Anterior cingulate cortex (tissue), 58 donors: ENCODE results near the gene C19orf47.
"Not testable (repeated sequence)": the region's sequence is repeated elsewhere in the genome, so short reads cannot be mapped to it uniquely, and the experiment has no call there.

Source experiments
- DNase-seq, 58 donors: peaks; one replicate each; lab custom pipeline; 2025; lab: John Stamatoyannopoulos, UW

C19orf47 gene

GRCh38 chr19:40356681-40357595 lies 8.7 kb upstream of the C19orf47 start:
- no peak for DNase-seq

GRCh38 chr19:40355975-40356680 lies 7.9 kb upstream of the C19orf47 start:
- DNase-seq: no peak

DNA sequence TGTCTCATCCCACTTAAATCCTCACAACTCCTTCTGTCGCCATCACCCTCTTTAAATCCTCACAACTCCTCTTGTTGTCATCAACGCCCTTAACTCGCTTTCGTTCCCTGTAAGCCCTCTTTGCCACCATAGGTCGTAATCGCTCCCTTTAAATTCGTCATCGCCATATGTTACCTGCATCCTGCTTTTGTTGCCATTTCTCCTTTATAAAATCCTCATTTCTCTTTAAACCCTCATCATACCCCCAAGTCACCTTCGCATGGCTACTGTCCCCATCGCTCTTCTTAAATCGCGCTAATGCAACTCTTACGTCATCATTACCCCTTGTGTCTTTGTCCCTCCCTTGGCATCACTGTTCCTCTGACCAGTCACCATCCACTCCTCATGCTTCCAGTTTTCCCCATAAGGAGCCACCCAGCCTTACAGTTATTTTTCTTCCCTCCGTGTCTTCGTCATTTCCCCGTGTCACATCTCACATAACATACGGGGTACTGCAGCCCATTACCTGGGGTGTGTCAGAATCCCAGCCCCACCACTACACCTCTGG lies 837 bp upstream of the C19orf47 start:
- peak in 12 of 58 donors; percentile 3 to 67 (median 18) for DNase-seq

GRCh38 chr19:40344422-40344821 lies 3.8 kb downstream of the C19orf47 start:
- no peak for DNase-seq

GRCh38 chr19:40342644-40343311 lies 5.4 kb downstream of the C19orf47 start:
- DNase-seq: no peak

GRCh38 chr19:40341601-40342482 lies 6.4 kb downstream of the C19orf47 start:
- DNase-seq: peak in 30 of 58 donors; percentile 5 to 54 (median 16)

DNA sequence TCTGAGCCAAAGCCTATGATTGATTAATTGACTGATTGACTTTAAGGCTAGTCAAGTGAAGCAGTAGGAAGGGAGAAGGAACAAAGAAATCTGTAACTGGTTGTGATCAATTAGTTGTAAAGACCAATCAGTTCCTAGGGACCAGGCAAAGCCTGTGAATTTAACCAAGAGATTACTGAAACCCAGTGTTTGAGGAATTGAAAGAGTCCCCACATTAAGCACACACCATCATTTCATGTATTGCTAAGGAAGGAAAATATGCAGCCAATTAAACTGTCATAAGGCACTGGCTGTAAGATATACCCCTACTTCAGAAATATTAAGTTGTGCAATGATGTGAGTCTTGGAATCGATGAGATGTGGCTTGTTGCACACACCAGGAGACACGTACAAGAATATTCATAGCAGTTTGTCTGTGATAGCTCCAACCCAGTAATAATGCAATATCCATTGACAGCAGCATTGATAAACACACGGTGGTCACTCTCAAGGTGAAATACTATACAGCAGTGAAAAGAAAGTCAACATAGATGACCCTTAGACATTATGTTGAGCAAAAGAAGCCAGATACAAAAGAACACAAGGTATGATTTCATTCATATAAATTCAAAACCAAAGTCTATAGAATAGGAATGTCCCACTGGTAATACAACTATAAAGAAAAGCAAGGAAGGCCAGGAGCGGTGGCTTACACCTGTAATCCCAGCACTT lies 9.0 kb downstream of the C19orf47 start:
- DNase-seq: no peak

DNA sequence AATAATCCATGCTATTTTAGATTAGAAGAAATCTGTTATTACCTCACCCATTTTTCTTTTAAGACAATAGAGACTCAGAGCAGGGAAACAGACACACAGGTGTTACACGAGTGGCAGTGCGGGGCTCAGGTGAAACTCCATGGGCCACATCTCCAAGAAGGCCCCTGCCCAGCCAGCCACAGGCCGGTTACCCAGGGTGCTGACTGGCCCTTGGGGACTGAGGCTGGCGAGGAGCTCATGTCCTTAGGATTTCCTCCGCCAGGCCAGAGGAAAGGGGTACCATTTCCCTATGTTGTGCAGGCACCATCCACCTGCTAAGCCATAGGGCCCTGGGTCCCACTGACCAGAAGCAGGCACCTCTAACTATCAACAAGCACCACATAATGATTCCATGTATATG lies 10.6 kb downstream of the C19orf47 start:
- no peak for DNase-seq

- no peak for DNase-seq
Observed at GRCh38 chr19:40337107-40337506, 11.1 kb downstream of the C19orf47 start.

DNA sequence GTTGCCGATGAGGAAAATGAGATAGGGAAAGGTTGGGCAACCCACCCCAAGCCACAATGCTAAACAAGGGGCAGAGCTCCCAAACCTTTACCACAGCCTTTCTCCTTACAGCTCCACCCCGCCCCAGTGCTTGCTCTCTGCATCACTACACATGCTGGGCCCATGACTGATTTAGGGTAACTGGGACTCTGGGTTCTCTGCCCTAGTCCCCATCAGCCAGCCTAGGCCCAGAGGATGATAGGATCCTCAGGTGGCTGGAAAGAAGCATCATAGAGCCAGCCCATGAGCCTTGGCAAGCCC lies 11.6 kb downstream of the C19orf47 start:
- no peak for DNase-seq

- no peak for DNase-seq
Observed at GRCh38 chr19:40335855-40336600, 12.2 kb downstream of the C19orf47 start.

DNA sequence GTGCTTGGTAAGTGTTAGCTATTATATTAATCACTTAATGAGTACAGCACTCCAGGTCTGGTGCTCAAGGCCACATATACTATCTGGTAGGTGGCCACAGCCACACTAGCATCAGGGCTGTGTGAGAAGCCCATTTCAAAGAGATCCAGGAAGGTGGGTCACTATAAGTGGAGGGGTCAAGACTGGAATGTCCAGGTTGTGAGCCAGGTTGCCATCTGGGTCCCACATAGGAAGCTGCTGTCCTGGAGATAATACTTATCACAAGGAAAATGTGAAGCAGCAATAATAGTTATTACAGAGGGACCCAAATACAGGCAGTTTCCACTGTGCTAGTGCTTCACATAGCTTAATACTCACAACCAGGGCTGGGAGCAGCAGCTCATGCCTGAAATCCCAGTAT lies 13.1 kb downstream of the C19orf47 start:
- DNase-seq: no peak

DNA sequence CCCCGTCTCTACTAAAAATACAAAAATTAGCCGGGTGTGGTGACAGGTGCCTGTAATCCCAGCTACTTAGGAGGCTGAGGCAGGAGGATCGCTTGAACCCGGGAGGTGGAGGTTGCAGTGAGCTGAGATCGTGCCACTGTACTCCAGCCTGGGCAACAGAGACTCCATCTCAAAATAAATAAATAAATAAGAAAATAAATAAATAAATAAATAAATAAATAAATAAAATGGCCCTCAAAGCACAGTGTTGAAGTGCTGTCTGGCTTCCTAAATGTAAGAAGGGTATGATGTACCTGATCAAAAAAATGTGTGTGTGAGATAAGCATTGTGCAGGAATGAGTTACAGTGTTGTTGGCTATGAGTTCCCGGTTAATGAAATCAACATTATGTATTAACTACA lies 15.1 kb downstream of the C19orf47 start:
- not testable (repeated sequence) for DNase-seq

GRCh38 chr19:40332669-40333068 lies 15.5 kb downstream of the C19orf47 start:
- DNase-seq: peak in 11 of 58 donors; percentile 2 to 57 (median 21)

DNA sequence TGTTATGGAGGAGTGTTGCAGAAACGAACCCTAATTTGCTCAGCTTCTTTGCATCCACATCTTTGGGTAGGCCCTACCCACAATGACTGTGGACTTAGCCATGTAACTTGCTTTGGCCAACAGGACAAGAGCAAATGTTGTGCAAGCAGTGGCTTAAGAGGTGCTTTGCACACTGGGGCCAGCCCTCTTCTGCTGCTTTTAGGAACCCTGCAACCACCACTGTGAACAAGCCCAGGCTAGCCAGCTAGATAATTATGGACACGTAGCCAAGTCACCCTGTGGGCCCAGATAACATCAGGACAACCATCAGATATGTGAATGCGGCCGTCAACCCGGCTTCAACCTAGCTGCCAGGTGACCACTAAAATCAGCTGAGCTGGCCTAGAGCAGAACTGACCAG lies 17.1 kb downstream of the C19orf47 start:
- DNase-seq: no peak

DNA sequence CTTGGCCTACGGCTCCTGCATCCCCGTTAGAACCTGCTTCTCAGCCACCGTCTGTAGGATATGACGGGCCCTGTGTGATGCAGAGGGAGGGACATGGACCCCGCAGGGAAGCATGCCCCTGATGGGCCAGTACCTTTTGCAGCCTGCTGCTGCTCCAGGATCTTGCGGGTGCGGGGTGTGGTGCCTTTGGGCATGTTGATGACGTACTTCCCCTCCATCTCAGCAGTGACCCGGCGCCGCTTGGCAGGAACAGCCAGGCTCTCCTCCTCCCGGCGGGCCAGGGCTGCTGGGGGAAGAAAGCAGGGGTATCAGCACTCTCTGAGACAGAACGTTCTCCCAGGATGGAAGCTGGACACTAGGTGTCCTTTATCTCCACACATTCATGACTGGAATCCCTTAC lies 22.0 kb downstream of the C19orf47 start:
- no peak for DNase-seq

DNA sequence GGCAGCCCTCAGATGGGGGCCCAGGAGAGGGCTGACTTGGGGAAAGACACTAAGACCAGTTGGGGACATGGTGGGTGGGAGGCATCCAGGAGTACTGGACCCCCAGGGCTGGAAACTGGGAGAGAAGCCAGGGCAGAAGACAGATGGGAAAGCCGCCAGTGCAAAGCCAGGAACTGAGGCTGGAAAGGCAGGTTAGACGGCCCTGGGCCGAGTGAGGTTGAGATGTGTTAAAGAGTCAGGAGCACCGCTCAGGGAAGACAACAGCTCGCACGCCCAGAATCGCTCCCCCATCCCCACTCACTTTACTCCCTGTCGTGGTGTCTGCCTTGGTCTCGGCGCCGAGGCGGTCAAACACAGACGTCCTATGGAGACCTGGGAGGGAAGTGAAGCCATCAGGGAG lies 24.5 kb downstream of the C19orf47 start:
- no peak for DNase-seq

- no peak for DNase-seq
Observed at GRCh38 chr19:40322951-40323615, 25.1 kb downstream of the C19orf47 start.
